Choroid plexus epithelial cell (primary cell): Measurements from ENCODE around the gene TASL.
A peak's percentile ranks its signal among the peaks of the same experiment; 100 is the strongest.
"Not testable (repeated sequence)": the region's sequence is repeated elsewhere in the genome, so short reads cannot be mapped to it uniquely, and the experiment has no call there.

ENCODE experiments used
- DNase-seq: peaks from one replicate; pipeline ENCODE4 v3.0.0-alpha.2; 2010; ENCODE audit warnings: low read depth
- H3K4me3 ChIP-seq: 2 replicates; pipeline ENCODE4 v1.5.1; 2011; ENCODE audit warnings: low read depth, mild to moderate bottlenecking, control low read depth, low read length, moderate library complexity
- CTCF ChIP-seq: conservative IDR thresholded peaks from 2 replicates; pipeline ENCODE4 v1.5.1; 2011; ENCODE audit warnings: low read depth, mild to moderate bottlenecking, control low read depth, inconsistent platforms, low read length, moderate library complexity

Gene TASL

GRCh38 chrX:30580641-30581040 is 3.1 kb upstream of the TASL start:
- no peak overlapping the region for H3K4me3 ChIP-seq
- no peak for DNase-seq
- TF ChIP-seq CTCF, result no peak

- TF ChIP-seq CTCF, result no peak
- no peak for DNase-seq
- no peak overlapping the region for H3K4me3 ChIP-seq
Measured at GRCh38 chrX:30576881-30577280, 685 bp downstream of the TASL start.

DNA sequence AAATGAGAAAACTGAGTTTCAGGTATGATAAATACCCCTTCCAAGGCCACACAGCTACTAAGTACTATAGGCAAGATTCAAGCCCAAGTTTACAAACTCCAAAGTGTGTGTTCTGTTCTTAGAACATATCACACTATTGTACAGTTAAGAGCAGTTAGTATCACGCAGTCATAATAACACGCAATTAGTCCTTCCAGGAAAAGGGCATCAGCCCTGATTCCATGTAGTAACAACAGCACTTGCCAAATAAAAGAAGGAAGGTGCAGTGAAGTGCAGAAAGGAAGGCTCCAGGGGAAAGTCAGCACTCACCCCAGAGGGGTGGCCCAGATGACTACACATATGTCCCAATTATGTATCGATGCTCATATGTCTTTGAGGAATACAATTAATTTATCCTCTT is 4.4 kb downstream of the TASL start:
- DNase-seq, result no peak
- TF ChIP-seq CTCF, result no peak
- H3K4me3 ChIP-seq, result no peak overlapping the region

GRCh38 chrX:30572678-30573077 is 4.9 kb downstream of the TASL start:
- TF ChIP-seq CTCF, result no peak
- DNase-seq, result peak; percentile 16

DNA sequence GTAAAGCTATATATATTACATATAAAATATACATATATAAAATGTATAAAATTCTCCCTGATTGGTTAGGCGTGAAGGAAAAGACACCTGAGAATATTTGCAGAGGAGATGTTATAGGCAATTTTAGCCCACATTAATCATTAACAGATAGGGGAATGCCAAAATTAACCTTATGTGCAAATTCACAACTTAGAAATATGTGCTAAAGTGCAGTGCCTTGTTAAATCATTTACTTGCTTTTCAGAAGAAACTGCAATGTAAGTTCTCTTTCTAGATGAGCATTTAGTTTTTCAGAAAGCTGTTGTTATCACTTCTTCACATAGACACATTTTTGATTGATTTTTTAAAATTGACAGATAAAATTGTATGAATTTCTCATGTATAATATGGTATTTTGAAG is 5.6 kb downstream of the TASL start:
- no peak overlapping the region for H3K4me3 ChIP-seq
- no peak for TF ChIP-seq CTCF
- DNase-seq, result no peak

More at GRCh38 chrX:30572678-30573077, 4.9 kb downstream of the TASL start:
- H3K4me3 ChIP-seq, result no peak overlapping the region

- peak; percentile 39 for DNase-seq
- peak; percentile 47 for TF ChIP-seq CTCF
- H3K4me3 ChIP-seq, result no peak overlapping the region
Measured at GRCh38 chrX:30570505-30570904, 7.1 kb downstream of the TASL start.

- H3K4me3 ChIP-seq, result no peak overlapping the region
- peak; percentile 72 for DNase-seq
- TF ChIP-seq CTCF, result no peak
Measured at GRCh38 chrX:30568136-30568535, 9.4 kb downstream of the TASL start.

DNA sequence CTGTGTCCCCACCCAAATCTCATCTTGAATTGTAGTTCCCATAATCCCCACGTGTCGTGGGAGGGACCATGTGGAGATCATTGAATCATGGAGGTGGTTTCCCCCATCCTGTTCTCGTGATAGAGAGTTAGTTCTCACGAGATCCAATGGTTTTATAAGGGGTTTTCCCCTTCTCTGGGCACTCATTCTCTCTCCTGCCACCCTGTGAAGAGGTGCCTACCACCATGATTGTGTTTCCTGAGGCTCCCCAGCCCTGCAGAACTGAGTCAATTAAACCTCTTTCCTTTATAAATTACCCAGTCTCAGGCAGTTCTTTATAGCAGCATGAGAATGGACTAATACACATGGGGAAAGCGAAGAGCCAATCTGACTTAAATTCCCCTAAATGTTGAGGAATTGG is 14.5 kb downstream of the TASL start:
- H3K4me3 ChIP-seq, DNase-seq: not testable (repeated sequence)
